Endothelial cell of umbilical vein (primary cell): ENCODE data around the gene NSFL1C.

Experiments
- CTCF ChIP-seq, 2 donors: IDR thresholded peaks; 1 replicate in 1 of 2; 2 replicates in 1 of 2; pipeline ENCODE4 v1.5.1; 2011; ENCODE audit warnings: low read length in 2 of 2, mild to moderate bottlenecking in 2 of 2, moderate library complexity in 2 of 2, control low read depth in 1 of 2, inconsistent platforms in 1 of 2, low read depth in 1 of 2; ENCODE audit not compliant: insufficient read depth in 1 of 2; ENCODE audit errors: extremely low read depth in 1 of 2
- MAX ChIP-seq: IDR thresholded peaks from 2 replicates; pipeline ENCODE4 v1.6.1; 2011; ENCODE audit not compliant: insufficient read depth, insufficient read length
- POLR2A ChIP-seq: IDR thresholded peaks from 2 replicates; pipeline ENCODE4 v1.6.1; 2012; ENCODE audit warnings: low read depth, mild to moderate bottlenecking, control low read depth, low read length
- POLR2AphosphoS5 ChIP-seq: IDR thresholded peaks from 2 replicates; pipeline ENCODE4 v1.6.1; 2012; ENCODE audit warnings: low read depth, mild to moderate bottlenecking, control low read depth, low read length, moderate library complexity; ENCODE audit not compliant: insufficient read depth

- TF ChIP-seq CTCF (IDR thresholded peaks at IDR 0.05; ENCODE audit: extremely low read depth in 1 of 2, insufficient read depth in 1 of 2, low read depth in 1 of 2, low read length in 2 of 2) (no peak), POLR2A (no peak), POLR2AphosphoS5 (no peak), MAX (no peak)
Measured at GRCh38 chr20:1401451-1401907, 65.2 kb downstream of the NSFL1C start.
